K562 (cell line): ENCODE measurements around the gene JUN. TPM values are rescaled to one million over a fixed set of nuclear protein-coding genes. Genes with fewer than 3 reads are reported as not detected.

Experiments used
- CBX1 ChIP-seq: sonication (generic); IDR thresholded peaks from 2 replicates; pipeline ENCODE4 v1.6.1; 2016; ENCODE audit warnings: antibody characterized with exemption, low read depth, mild to moderate bottlenecking
- CBX3 ChIP-seq, 2 experiments: IDR thresholded peaks; 1 replicate in 1 of 2; 2 replicates in 1 of 2; pipeline ENCODE4 v1.6.1; 2012; ENCODE audit warnings: inconsistent platforms in 2 of 2, low read length in 2 of 2, borderline replicate concordance in 1 of 2, control low read depth in 1 of 2
- DIDO1 ChIP-seq: fragments of 450-650 bp; IDR thresholded peaks from 2 replicates; pipeline ENCODE4 v1.6.1; 2016; ENCODE audit warnings: low read depth, missing biosample characterization, missing genetic modification characterization
- HOXB6 ChIP-seq: fragments of 250-450 bp; sonication (Bioruptor Pico); IDR thresholded peaks from 2 replicates; pipeline ENCODE4 v1.5.1; 2022; ENCODE audit warnings: mild to moderate bottlenecking, borderline replicate concordance
- IRF2 ChIP-seq: sonication (generic); formaldehyde crosslinking; IDR thresholded peaks from 2 replicates; pipeline ENCODE4 v1.8.1; 2022; ENCODE audit warnings: mild to moderate bottlenecking, missing genetic modification reagents
- MECOM ChIP-seq: fragments of 250-450 bp; sonication (Bioruptor Pico); IDR thresholded peaks from 2 replicates; pipeline ENCODE4 v1.8.0; 2022; ENCODE audit warnings: inconsistent platforms
- MYBL2 ChIP-seq, 2 experiments: fragments of 450-650 bp in 1 of 2; sonication (generic) in 1 of 2; formaldehyde crosslinking in 1 of 2; IDR thresholded peaks; 2 replicates each; pipeline versions ENCODE4 v1.6.1 to v1.8.1; 2017 to 2022; ENCODE audit warnings: borderline replicate concordance in 1 of 2, inconsistent platforms in 1 of 2, low read depth in 1 of 2, mild to moderate bottlenecking in 1 of 2, missing genetic modification reagents in 1 of 2, moderate library complexity in 1 of 2
- NBN ChIP-seq: fragments of 450-650 bp; IDR thresholded peaks from 2 replicates; pipeline ENCODE4 v1.6.1; 2016; ENCODE audit warnings: low read depth, mild to moderate bottlenecking
- NUFIP1 ChIP-seq: fragments of 450-650 bp; IDR thresholded peaks from 2 replicates; pipeline ENCODE4 v1.6.1; 2018; ENCODE audit not compliant: partially characterized antibody
- SMC3 ChIP-seq: conservative IDR thresholded peaks from 2 replicates; pipeline ENCODE4 v1.6.1; 2011; ENCODE audit warnings: low read depth, low read length, improper control_type of control experiment; ENCODE audit not compliant: insufficient read depth
- TFAM ChIP-seq: fragments of 250-450 bp; sonication (Bioruptor Pico); conservative IDR thresholded peaks from 2 replicates; pipeline ENCODE4 v1.5.0; 2021; ENCODE audit warnings: mild to moderate bottlenecking, moderate library complexity
- THRAP3 ChIP-seq: fragments of 450-650 bp; IDR thresholded peaks from 2 replicates; pipeline ENCODE4 v1.6.1; 2016; ENCODE audit warnings: mild to moderate bottlenecking, inconsistent platforms, borderline replicate concordance
- ZNF143 ChIP-seq: sonication (generic); formaldehyde crosslinking; IDR thresholded peaks from 2 replicates; pipeline ENCODE4 v1.9.0; 2022; ENCODE audit warnings: mild to moderate bottlenecking, missing genetic modification reagents
- ZNF253 ChIP-seq: fragments of 250-450 bp; sonication (Bioruptor Pico); conservative IDR thresholded peaks from 2 replicates; pipeline ENCODE4 v1.6.1; 2021; ENCODE audit warnings: mild to moderate bottlenecking
- ZNF384 ChIP-seq: IDR thresholded peaks from 2 replicates; pipeline ENCODE4 v1.6.1; 2012; ENCODE audit warnings: low read depth, low read length, improper control_type of control experiment
- polyA plus RNA-seq, 8 experiments: library from polyadenylated mRNA; depleted of rRNA in 4 of 8; stranded (reverse) in 5 of 8; unstranded in 3 of 8; fragments of >200 nt; fragmentation: Nextera tagmentation in 2 of 8; fragmentation: Illumina TruSeq in 1 of 8; extraction: Ambion mirVana in 2 of 8; extraction: Trizol in 1 of 8; gene quantifications; 2 replicates each; pipeline versions ENCODE4 v1.2.1 to v1.2.3, GENCODE V29; 2011 to 2014; ENCODE audit warnings: inconsistent platforms in 1 of 8, missing spikeins in 1 of 8
- total RNA-seq, 7 experiments: library from RNA; depleted of rRNA in 6 of 7; stranded (reverse); fragments of >200 nt in 6 of 7; fragmentation: Illumina TruSeq in 2 of 7; extraction: Trizol in 2 of 7; gene quantifications; 2 replicates each; pipeline versions ENCODE4 v1.2.1 to v1.2.3, GENCODE V29; 2011 to 2021; ENCODE audit warnings: low replicate concordance in 1 of 7
- TF ChIP-seq, protein P1 (sequence below): fragments of 250-450 bp; sonication (Bioruptor Pico); IDR thresholded peaks from 2 replicates; pipeline ENCODE4 v1.4.0; 2020
- TF ChIP-seq, protein P2 (sequence below): fragments of 450-650 bp; IDR thresholded peaks from 2 replicates; pipeline ENCODE4 v1.6.1; 2017; ENCODE audit warnings: antibody characterized with exemption, mild to moderate bottlenecking
- TF ChIP-seq, protein P3 (sequence below): fragments of 250-450 bp; sonication (Bioruptor Pico); IDR thresholded peaks from 2 replicates; pipeline ENCODE4 v1.8.0; 2022; ENCODE audit warnings: inconsistent platforms

Gene JUN
- total and polyA plus RNA-seq, 9 of the 15 experiments (the other 6 are each of a cell fraction or from before 2014, with no cell fraction given) = 0.32 to 23.4 (median 4.0) TPM

DNA sequence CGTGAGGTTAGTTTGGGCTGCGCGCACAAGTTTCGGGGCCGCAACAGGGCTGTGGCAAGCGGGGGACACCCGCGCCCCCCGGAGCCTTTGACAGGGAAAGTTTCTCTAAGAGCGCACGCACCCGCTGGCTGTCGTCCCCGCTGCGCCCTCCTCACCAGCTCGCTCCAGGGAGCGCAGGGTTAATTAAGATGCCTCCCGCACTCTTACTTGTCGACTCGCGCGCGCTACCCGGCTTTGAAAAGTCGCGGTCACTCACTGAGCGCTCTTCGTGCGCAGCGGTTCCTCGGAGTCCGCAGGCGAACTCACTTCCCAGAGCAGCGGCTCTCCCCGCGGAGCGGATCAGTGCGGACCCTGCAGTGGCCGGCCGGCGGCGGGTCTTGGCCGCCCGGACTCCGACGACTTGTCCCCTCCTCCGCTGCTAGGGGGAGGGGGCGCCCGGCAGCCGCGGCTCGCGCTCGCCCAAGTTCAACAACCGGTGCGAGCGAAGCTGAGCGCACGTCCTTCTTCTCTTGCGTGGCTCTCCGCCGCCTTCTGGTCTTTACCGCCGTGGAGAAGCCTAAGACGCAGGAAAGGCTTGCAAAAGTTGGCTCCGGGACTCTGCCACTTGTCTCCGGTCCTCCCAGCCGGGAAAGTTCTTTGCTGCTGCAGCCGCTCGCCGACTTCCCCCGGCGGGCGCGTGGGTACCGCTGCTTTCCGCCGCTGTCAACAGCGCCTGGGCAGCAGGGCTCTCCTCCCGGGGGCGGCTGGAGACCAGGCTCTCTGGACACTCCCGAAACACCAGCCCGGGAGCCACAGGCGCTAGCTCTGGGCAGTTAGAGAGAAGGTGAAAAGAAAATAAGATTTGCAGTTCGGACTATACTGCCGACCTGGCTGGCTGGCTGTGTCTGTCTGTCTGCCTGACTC, 506 bp downstream of the JUN start (continued):
- TF ChIP-seq, protein P1, sequence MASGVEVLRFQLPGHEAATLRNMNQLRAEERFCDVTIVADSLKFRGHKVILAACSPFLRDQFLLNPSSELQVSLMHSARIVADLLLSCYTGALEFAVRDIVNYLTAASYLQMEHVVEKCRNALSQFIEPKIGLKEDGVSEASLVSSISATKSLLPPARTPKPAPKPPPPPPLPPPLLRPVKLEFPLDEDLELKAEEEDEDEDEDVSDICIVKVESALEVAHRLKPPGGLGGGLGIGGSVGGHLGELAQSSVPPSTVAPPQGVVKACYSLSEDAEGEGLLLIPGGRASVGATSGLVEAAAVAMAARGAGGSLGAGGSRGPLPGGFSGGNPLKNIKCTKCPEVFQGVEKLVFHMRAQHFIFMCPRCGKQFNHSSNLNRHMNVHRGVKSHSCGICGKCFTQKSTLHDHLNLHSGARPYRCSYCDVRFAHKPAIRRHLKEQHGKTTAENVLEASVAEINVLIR (CRISPR knock-in tag) = no peak
- 0 out of 2 replicates have a peak, but pooled peaks have one; percentile 15 for TF ChIP-seq NBN
- TF ChIP-seq ZNF384 = peak; percentile 35; the same call in 1 of the 2 replicates
- no peak for TF ChIP-seq MYBL2 (IDR thresholded peaks at IDR 0.05; ENCODE audit: low read depth)
- no peak for TF ChIP-seq MYBL2 (CRISPR knock-in tag; IDR thresholded peaks at IDR 0.05; ENCODE audit: borderline replicate concordance)
- no peak for TF ChIP-seq ZNF253 (CRISPR knock-in tag)
- no peak for TF ChIP-seq MECOM (CRISPR knock-in tag)
- no peak for TF ChIP-seq NUFIP1
- TF ChIP-seq, protein P2, sequence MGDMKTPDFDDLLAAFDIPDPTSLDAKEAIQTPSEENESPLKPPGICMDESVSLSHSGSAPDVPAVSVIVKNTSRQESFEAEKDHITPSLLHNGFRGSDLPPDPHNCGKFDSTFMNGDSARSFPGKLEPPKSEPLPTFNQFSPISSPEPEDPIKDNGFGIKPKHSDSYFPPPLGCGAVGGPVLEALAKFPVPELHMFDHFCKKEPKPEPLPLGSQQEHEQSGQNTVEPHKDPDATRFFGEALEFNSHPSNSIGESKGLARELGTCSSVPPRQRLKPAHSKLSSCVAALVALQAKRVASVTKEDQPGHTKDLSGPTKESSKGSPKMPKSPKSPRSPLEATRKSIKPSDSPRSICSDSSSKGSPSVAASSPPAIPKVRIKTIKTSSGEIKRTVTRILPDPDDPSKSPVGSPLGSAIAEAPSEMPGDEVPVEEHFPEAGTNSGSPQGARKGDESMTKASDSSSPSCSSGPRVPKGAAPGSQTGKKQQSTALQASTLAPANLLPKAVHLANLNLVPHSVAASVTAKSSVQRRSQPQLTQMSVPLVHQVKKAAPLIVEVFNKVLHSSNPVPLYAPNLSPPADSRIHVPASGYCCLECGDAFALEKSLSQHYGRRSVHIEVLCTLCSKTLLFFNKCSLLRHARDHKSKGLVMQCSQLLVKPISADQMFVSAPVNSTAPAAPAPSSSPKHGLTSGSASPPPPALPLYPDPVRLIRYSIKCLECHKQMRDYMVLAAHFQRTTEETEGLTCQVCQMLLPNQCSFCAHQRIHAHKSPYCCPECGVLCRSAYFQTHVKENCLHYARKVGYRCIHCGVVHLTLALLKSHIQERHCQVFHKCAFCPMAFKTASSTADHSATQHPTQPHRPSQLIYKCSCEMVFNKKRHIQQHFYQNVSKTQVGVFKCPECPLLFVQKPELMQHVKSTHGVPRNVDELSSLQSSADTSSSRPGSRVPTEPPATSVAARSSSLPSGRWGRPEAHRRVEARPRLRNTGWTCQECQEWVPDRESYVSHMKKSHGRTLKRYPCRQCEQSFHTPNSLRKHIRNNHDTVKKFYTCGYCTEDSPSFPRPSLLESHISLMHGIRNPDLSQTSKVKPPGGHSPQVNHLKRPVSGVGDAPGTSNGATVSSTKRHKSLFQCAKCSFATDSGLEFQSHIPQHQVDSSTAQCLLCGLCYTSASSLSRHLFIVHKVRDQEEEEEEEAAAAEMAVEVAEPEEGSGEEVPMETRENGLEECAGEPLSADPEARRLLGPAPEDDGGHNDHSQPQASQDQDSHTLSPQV = no peak
- no peak for TF ChIP-seq SMC3
- TF ChIP-seq DIDO1 (tag) = no peak
- TF ChIP-seq HOXB6 (CRISPR knock-in tag) = 0 out of 2 replicates have a peak, but pooled peaks have one; percentile 39
- no peak for TF ChIP-seq TFAM (CRISPR knock-in tag)
- TF ChIP-seq THRAP3 = no peak
- no peak for TF ChIP-seq ZNF143 (CRISPR knock-in tag)
- no peak for TF ChIP-seq CBX1
- TF ChIP-seq CBX3 (IDR thresholded peaks at IDR 0.05; ENCODE audit: borderline replicate concordance in 1 of 2, low read length in 2 of 2) = no peak
- TF ChIP-seq, protein P3, sequence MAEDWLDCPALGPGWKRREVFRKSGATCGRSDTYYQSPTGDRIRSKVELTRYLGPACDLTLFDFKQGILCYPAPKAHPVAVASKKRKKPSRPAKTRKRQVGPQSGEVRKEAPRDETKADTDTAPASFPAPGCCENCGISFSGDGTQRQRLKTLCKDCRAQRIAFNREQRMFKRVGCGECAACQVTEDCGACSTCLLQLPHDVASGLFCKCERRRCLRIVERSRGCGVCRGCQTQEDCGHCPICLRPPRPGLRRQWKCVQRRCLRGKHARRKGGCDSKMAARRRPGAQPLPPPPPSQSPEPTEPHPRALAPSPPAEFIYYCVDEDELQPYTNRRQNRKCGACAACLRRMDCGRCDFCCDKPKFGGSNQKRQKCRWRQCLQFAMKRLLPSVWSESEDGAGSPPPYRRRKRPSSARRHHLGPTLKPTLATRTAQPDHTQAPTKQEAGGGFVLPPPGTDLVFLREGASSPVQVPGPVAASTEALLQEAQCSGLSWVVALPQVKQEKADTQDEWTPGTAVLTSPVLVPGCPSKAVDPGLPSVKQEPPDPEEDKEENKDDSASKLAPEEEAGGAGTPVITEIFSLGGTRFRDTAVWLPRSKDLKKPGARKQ (CRISPR knock-in tag) = no peak
- no peak for TF ChIP-seq IRF2 (CRISPR knock-in tag)
